IMR-90 (cell line): Measurements from ENCODE around the gene TMEM8B. TPM values are rescaled to one million over a fixed set of nuclear protein-coding genes. Genes with fewer than 3 reads are reported as not detected.

Experiments used
- ATAC-seq: fragments of 200-7000 bp; cut with Tn5 transposase; 2 replicates; pipeline ENCODE4 v1.9.1; 2020; ENCODE audit warnings: low read depth, mild to moderate bottlenecking, moderate library complexity
- BruUV-seq: library from RNA; stranded (reverse); fragments of 400-500 nt; replicated peaks from 2 replicates; lab custom pipeline; 2021; lab: Mats Ljungman, UMichigan
- CTCF ChIA-PET: fragments of 300-600 bp; formaldehyde crosslinking; extraction: SDS; loops from one replicate; lab custom pipeline; 2021; ENCODE audit warnings: antibody characterized with exemption; lab: Yijun Ruan, JAX
- POLR2A ChIA-PET: fragments of 300-600 bp; sonication (Branson Sonifier 250); formaldehyde crosslinking; loops from one replicate; lab custom pipeline; 2022; ENCODE audit warnings: antibody characterized with exemption; ENCODE audit not compliant: unreplicated experiment; lab: Charles Lee
- DNase-seq: peaks from one replicate; pipeline ENCODE4 v3.0.0; 2013
- H2AFZ ChIP-seq: replicated peaks from 2 replicates; pipeline ENCODE3; 2013; ENCODE audit warnings: low read length, mild to moderate bottlenecking; ENCODE audit not compliant: poor library complexity
- H2AK5ac ChIP-seq: 2 replicates; pipeline ENCODE4 v1.6.1; 2013; ENCODE audit warnings: low read depth, low read length, inconsistent platforms
- H2AK9ac ChIP-seq: replicated peaks from 2 replicates; pipeline ENCODE3; 2013; ENCODE audit warnings: mild to moderate bottlenecking, low read depth, low read length, moderate library complexity; ENCODE audit not compliant: poor library complexity
- H2BK120ac ChIP-seq: 2 replicates; pipeline ENCODE4 v1.6.1; 2013; ENCODE audit warnings: low read depth, low read length, inconsistent platforms
- H2BK15ac ChIP-seq: 3 replicates; pipeline ENCODE4 v1.6.1; 2013; ENCODE audit warnings: low read depth, low read length, inconsistent platforms
- H2BK20ac ChIP-seq: 2 replicates; pipeline ENCODE4 v1.6.1; 2013; ENCODE audit warnings: low read depth, mild to moderate bottlenecking, inconsistent platforms, low read length, moderate library complexity
- H2BK5ac ChIP-seq: 2 replicates; pipeline ENCODE4 v1.6.1; 2013; ENCODE audit warnings: mild to moderate bottlenecking, low read depth, low read length, inconsistent platforms; ENCODE audit not compliant: poor library complexity, severe bottlenecking
- H3K14ac ChIP-seq: replicated peaks from 2 replicates; pipeline ENCODE4 v1.6.1; 2013; ENCODE audit warnings: low read depth, low read length, inconsistent platforms
- H3K18ac ChIP-seq: 2 replicates; pipeline ENCODE4 v1.6.1; 2013; ENCODE audit warnings: low read depth, low read length, control low read depth
- H3K23ac ChIP-seq: 2 replicates; pipeline ENCODE4 v1.6.1; 2013; ENCODE audit warnings: low read depth, low read length, inconsistent platforms
- H3K27ac ChIP-seq: 2 replicates; pipeline ENCODE4 v1.5.1; 2013; ENCODE audit warnings: mild to moderate bottlenecking, control low read depth, low read length; ENCODE audit not compliant: insufficient read depth
- H3K27me3 ChIP-seq: 2 replicates; pipeline ENCODE4 v1.6.1; 2013; ENCODE audit warnings: low read length; ENCODE audit not compliant: control insufficient read depth, insufficient read depth
- H3K36me3 ChIP-seq: 2 replicates; pipeline ENCODE4 v1.6.1; 2013; ENCODE audit warnings: low read length, mixed read lengths; ENCODE audit not compliant: control insufficient read depth, insufficient read depth
- H3K4ac ChIP-seq: 2 replicates; pipeline ENCODE4 v1.6.1; 2013; ENCODE audit warnings: low read depth, low read length, inconsistent platforms
- H3K4me1 ChIP-seq: 2 replicates; pipeline ENCODE4 v1.6.1; 2013; ENCODE audit warnings: low read length, mixed read lengths; ENCODE audit not compliant: control insufficient read depth, insufficient read depth
- H3K4me2 ChIP-seq: 2 replicates; pipeline ENCODE4 v1.6.1; 2013; ENCODE audit warnings: low read depth, mild to moderate bottlenecking, control low read depth, low read length, moderate library complexity
- H3K4me3 ChIP-seq: 2 replicates; pipeline ENCODE4 v1.5.1; 2013; ENCODE audit warnings: low read depth, mild to moderate bottlenecking, control low read depth, low read length, moderate library complexity; ENCODE audit not compliant: insufficient read depth
- H3K56ac ChIP-seq: 2 replicates; pipeline ENCODE4 v1.6.1; 2013; ENCODE audit warnings: low read length, inconsistent platforms; ENCODE audit not compliant: insufficient read depth; ENCODE audit errors: extremely low read depth
- H3K79me1 ChIP-seq, 2 experiments: 2 replicates each; pipeline ENCODE4 v1.6.1; 2013; ENCODE audit warnings: low read length in 2 of 2, inconsistent platforms in 1 of 2, low read depth in 1 of 2
- H3K9ac ChIP-seq: 2 replicates; pipeline ENCODE4 v1.6.1; 2013; ENCODE audit warnings: low read depth, low read length, control low read depth
- H3K9me1 ChIP-seq: 2 replicates; pipeline ENCODE4 v1.6.1; 2013; ENCODE audit warnings: low read length, inconsistent platforms; ENCODE audit not compliant: insufficient read depth
- H3K9me3 ChIP-seq: 2 replicates; pipeline ENCODE4 v1.6.1; 2013; ENCODE audit warnings: low read length; ENCODE audit not compliant: control insufficient read depth, insufficient read depth
- H4K20me1 ChIP-seq: 2 replicates; pipeline ENCODE4 v1.6.1; 2013; ENCODE audit warnings: low read length, inconsistent platforms; ENCODE audit not compliant: insufficient read depth
- H4K5ac ChIP-seq: 2 replicates; pipeline ENCODE4 v1.6.1; 2013; ENCODE audit warnings: mild to moderate bottlenecking, low read depth, low read length, control low read depth
- H4K8ac ChIP-seq, 2 experiments: 2 replicates each; pipeline ENCODE4 v1.6.1; 2013; ENCODE audit warnings: low read depth in 2 of 2, low read length in 2 of 2, control low read depth in 1 of 2, inconsistent platforms in 1 of 2
- H4K91ac ChIP-seq: 2 replicates; pipeline ENCODE4 v1.6.1; 2013; ENCODE audit warnings: low read depth, low read length, inconsistent platforms; ENCODE audit not compliant: insufficient read depth
- BHLHE40 ChIP-seq: fragments of 150-350 bp; IDR thresholded peaks from 2 replicates; pipeline ENCODE4 v1.6.1; 2016; ENCODE audit warnings: mild to moderate bottlenecking, low read depth, low read length
- CEBPB ChIP-seq: IDR thresholded peaks from 2 replicates; pipeline ENCODE4 v1.6.1; 2012; ENCODE audit warnings: low read depth, low read length, improper control_type of control experiment
- CHD1 ChIP-seq: IDR thresholded peaks from 2 replicates; pipeline ENCODE4 v1.6.1; 2012; ENCODE audit warnings: low read depth, low read length, improper control_type of control experiment
- CTCF ChIP-seq: conservative IDR thresholded peaks from 2 replicates; pipeline ENCODE4 v1.5.1; 2012; ENCODE audit warnings: mild to moderate bottlenecking, low read depth, low read length, improper control_type of control experiment
- MAFK ChIP-seq: IDR thresholded peaks from 2 replicates; pipeline ENCODE4 v1.6.1; 2012; ENCODE audit warnings: low read depth, low read length, improper control_type of control experiment
- MAZ ChIP-seq: IDR thresholded peaks from 2 replicates; pipeline ENCODE4 v1.6.1; 2012; ENCODE audit warnings: low read depth, mild to moderate bottlenecking, low read length, improper control_type of control experiment, moderate library complexity, borderline replicate concordance
- MXI1 ChIP-seq: IDR thresholded peaks from 2 replicates; pipeline ENCODE4 v1.6.1; 2012; ENCODE audit warnings: low read depth, mild to moderate bottlenecking, low read length, moderate library complexity, borderline replicate concordance
- POLR2A ChIP-seq: IDR thresholded peaks from 2 replicates; pipeline ENCODE4 v1.6.1; 2012; ENCODE audit warnings: mild to moderate bottlenecking, low read depth, low read length
- RAD21 ChIP-seq: IDR thresholded peaks from 2 replicates; pipeline ENCODE4 v1.6.1; 2012; ENCODE audit warnings: low read length, improper control_type of control experiment
- RCOR1 ChIP-seq: IDR thresholded peaks from 2 replicates; pipeline ENCODE4 v1.6.1; 2012; ENCODE audit warnings: mild to moderate bottlenecking, low read length, improper control_type of control experiment; ENCODE audit not compliant: insufficient replicate concordance
- RFX5 ChIP-seq: IDR thresholded peaks from 2 replicates; pipeline ENCODE4 v1.8.0; 2012; ENCODE audit warnings: low read depth, mild to moderate bottlenecking, low read length, moderate library complexity
- SMC3 ChIP-seq: fragments of 150-350 bp; IDR thresholded peaks from 2 replicates; pipeline ENCODE4 v1.6.1; 2016; ENCODE audit warnings: low read depth, mild to moderate bottlenecking, antibody characterized with exemption, low read length, moderate library complexity
- WGBS, 2 experiments: methylation state at CpG; one replicate each; pipeline versions ENCODE4 v1.1.5 to v1.1.7; 2013; ENCODE audit warnings: missing lambda C conversion rate in 2 of 2; ENCODE audit not compliant: insufficient read length in 1 of 2; ENCODE audit errors: extremely low coverage in 2 of 2; 5-methylcytosine and 5-hydroxymethylcytosine counted together
- dilution Hi-C: fragments of 300-500 bp; cut with HindIII; formaldehyde crosslinking; loops from one replicate; pipeline ENCODE4 v1.14.3; 2018; ENCODE audit warnings: low sequenced_read_pairs; ENCODE audit not compliant: unreplicated experiment
- in situ Hi-C: fragments of 300-500 bp; cut with MboI; formaldehyde crosslinking; loops from 3 replicates; pipeline ENCODE4 v1.14.3; 2019; ENCODE audit warnings: low sequenced_read_pairs, inconsistent platforms, mixed read lengths
- intact Hi-C: fragments of 100-400 bp; cut with micrococcal nuclease; formaldehyde crosslinking; loops from 2 replicates; pipeline ENCODE4 v1.10.0; 2022
- polyA plus RNA-seq, 3 experiments: library from polyadenylated mRNA; depleted of rRNA; stranded (reverse); fragments of >200 nt; gene quantifications; 2 replicates each; pipeline ENCODE4 v1.2.3, GENCODE V29; 2012; ENCODE audit warnings: low replicate concordance in 1 of 3
- total RNA-seq: library from RNA; depleted of rRNA; stranded (reverse); fragments of >200 nt; gene quantifications from 2 replicates; pipeline ENCODE4 v1.2.3, GENCODE V29; 2012
- TF ChIP-seq, protein P1 (sequence below): fragments of 150-350 bp; IDR thresholded peaks from 2 replicates; pipeline ENCODE4 v1.6.1; 2017; ENCODE audit warnings: mild to moderate bottlenecking, antibody characterized with exemption, low read length, low read depth

TMEM8B gene
- total and polyA plus RNA-seq, 2 of the 4 experiments (the other 2 are of a cell fraction), result 0.72 to 8.3 TPM

- TF ChIP-seq POLR2A (0 out of 2 replicates have a peak, but pooled peaks have one; percentile 31), MXI1 (no peak)
These were observed at the start of gene TMEM8B (continued) for GRCh38 chr9:35829084-35829763.

DNA sequence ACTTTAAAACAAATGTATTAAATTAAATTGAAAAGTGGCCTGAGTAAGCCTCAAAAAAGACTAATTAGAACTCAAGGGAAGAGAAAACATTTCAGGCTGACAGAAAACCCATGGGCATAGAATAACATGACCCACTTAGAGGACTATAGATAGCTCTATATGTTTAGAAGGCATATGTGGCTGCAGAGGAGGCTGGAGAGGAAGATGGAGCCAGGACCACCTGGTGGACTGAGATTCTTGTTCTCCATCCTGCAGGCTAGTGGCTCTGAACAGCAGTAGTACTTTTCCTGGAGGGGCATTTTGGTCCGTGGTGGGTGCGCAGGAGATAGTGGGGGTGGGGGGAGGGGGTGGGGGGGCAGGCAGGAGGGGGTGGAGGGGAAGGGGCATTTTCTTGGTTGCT is 48.0 kb upstream of the TMEM8B start:
- no TSS peak for BruUV-seq
- Histone ChIP-seq H3K4me3 (no peak overlapping the region), H3K9ac (no peak overlapping the region), H3K4ac (no peak overlapping the region), H4K91ac (no peak overlapping the region), H3K27me3 (peaks cover 42% of the 10 kb centered on the region), H2AFZ (no peak overlapping the region), H2BK20ac (no peak overlapping the region), H2AK5ac (no peak overlapping the region), H4K8ac (no peak overlapping the region), H3K4me1 (no peaks in the 10 kb centered on the region), H2AK9ac (no peak overlapping the region), H3K23ac (no peak overlapping the region), H3K56ac (no peak overlapping the region), H3K36me3 (no peaks in the 10 kb centered on the region), H3K79me1 (no peaks in the 10 kb centered on the region), H3K27ac (no peak overlapping the region), H3K9me1 (no peaks in the 10 kb centered on the region; the same call in 1 of the 2 replicates), H3K9me3 (no peaks in the 10 kb centered on the region), H4K20me1 (no peaks in the 10 kb centered on the region), H2BK120ac (no peak overlapping the region), H3K4me2 (no peak overlapping the region), H3K14ac (no peak overlapping the region), H4K5ac (no peak overlapping the region), H2BK15ac (no peak overlapping the region), H3K18ac (no peak overlapping the region), H2BK5ac (no peak overlapping the region)
- no peak for DNase-seq
- ChIA-PET CTCF (no interaction called here), POLR2A (no interaction called here)
- intact Hi-C loops, result no loop called here
- in situ Hi-C loops, result no loop called here
- ATAC-seq, result no peak
- dilution Hi-C loops, result no loop called here
- WGBS, 2 experiments, result no CpG with 5 or more reads among the region's 2 CpGs
- TF ChIP-seq MAZ, result no peak
- TF ChIP-seq CHD1, result no peak
- TF ChIP-seq CEBPB, result no peak
- no peak for TF ChIP-seq CTCF
- TF ChIP-seq, protein P1, sequence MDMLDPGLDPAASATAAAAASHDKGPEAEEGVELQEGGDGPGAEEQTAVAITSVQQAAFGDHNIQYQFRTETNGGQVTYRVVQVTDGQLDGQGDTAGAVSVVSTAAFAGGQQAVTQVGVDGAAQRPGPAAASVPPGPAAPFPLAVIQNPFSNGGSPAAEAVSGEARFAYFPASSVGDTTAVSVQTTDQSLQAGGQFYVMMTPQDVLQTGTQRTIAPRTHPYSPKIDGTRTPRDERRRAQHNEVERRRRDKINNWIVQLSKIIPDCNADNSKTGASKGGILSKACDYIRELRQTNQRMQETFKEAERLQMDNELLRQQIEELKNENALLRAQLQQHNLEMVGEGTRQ, result no peak
- TF ChIP-seq MAFK, result no peak
- TF ChIP-seq RFX5, result no peak
- no peak for TF ChIP-seq RCOR1
- no peak for TF ChIP-seq MXI1
- no peak for TF ChIP-seq RAD21
- TF ChIP-seq BHLHE40, result no peak
- TF ChIP-seq POLR2A, result no peak
- no peak for TF ChIP-seq SMC3
